Fibroblast of lung (primary cell): ENCODE data around the gene POLR2B. TPM values are rescaled to one million over a fixed set of nuclear protein-coding genes. Genes with fewer than 3 reads are reported as not detected.
A peak's percentile ranks its signal among the peaks of the same experiment; 100 is the strongest.

ENCODE experiments used
- DNase-seq, 2 donors: peaks; one replicate each; pipeline versions ENCODE4 v3.0.0 to v3.0.0-alpha.2; 2010; ENCODE audit warnings: low read depth in 2 of 2
- H2AFZ ChIP-seq: 2 replicates; pipeline ENCODE4 v1.5.1; 2012; ENCODE audit warnings: low read length, control low read depth, inconsistent platforms
- H3K27ac ChIP-seq: 2 replicates; pipeline ENCODE4 v1.5.1; 2011; ENCODE audit warnings: low read length, control low read depth; ENCODE audit not compliant: insufficient read depth
- H3K27me3 ChIP-seq: 2 replicates; pipeline ENCODE4 v1.5.1; 2011; ENCODE audit warnings: mild to moderate bottlenecking, low read length; ENCODE audit not compliant: control insufficient read depth, insufficient read depth
- H3K36me3 ChIP-seq: 2 replicates; pipeline ENCODE4 v1.5.1; 2011; ENCODE audit warnings: low read length; ENCODE audit not compliant: control insufficient read depth, insufficient read depth
- H3K4me1 ChIP-seq: 2 replicates; pipeline ENCODE4 v1.5.1; 2011; ENCODE audit warnings: low read length; ENCODE audit not compliant: control insufficient read depth, insufficient read depth; ENCODE audit errors: extremely low read depth
- H3K4me2 ChIP-seq: 2 replicates; pipeline ENCODE4 v1.5.1; 2011; ENCODE audit warnings: low read length, control low read depth; ENCODE audit not compliant: insufficient read depth; ENCODE audit errors: extremely low read depth
- H3K4me3 ChIP-seq, 4 experiments: fragments of 200-600 bp in 1 of 4; sonication (generic) in 1 of 4; replicated peaks in 1 of 4; 2 replicates each; pipeline ENCODE4 v1.5.1; 2011 to 2016; ENCODE audit warnings: low read length in 4 of 4, low read depth in 3 of 4, mild to moderate bottlenecking in 3 of 4, control low read depth in 2 of 4, inconsistent platforms in 1 of 4, mixed read lengths in 1 of 4; ENCODE audit not compliant: insufficient read depth in 1 of 4; ENCODE audit errors: control extremely low read depth in 1 of 4
- H3K79me2 ChIP-seq: 2 replicates; pipeline ENCODE4 v1.5.1; 2012; ENCODE audit warnings: mild to moderate bottlenecking, low read length, inconsistent platforms; ENCODE audit not compliant: control insufficient read depth, insufficient read depth
- H3K9ac ChIP-seq: 2 replicates; pipeline ENCODE4 v1.5.1; 2011; ENCODE audit warnings: mild to moderate bottlenecking, low read length, control low read depth; ENCODE audit not compliant: insufficient read depth
- H3K9me3 ChIP-seq: 2 replicates; pipeline ENCODE4 v1.5.1; 2012; ENCODE audit warnings: low read depth, low read length; ENCODE audit not compliant: control insufficient read depth, insufficient read depth
- H4K20me1 ChIP-seq: 2 replicates; pipeline ENCODE4 v1.5.1; 2011; ENCODE audit warnings: low read length; ENCODE audit not compliant: control insufficient read depth, insufficient read depth; ENCODE audit errors: extremely low read depth
- EZH2 ChIP-seq: IDR thresholded peaks from 2 replicates; pipeline ENCODE4 v1.5.1; 2012; ENCODE audit warnings: low read length, control low read depth, mild to moderate bottlenecking; ENCODE audit errors: missing control alignments
- polyA plus RNA-seq, 2 donors: library from polyadenylated mRNA; depleted of rRNA in 1 of 2; stranded (reverse) in 1 of 2; unstranded in 1 of 2; fragments of >200 nt; gene quantifications; 2 replicates each; pipeline ENCODE4 v1.2.1, GENCODE V29; 2011 to 2012; ENCODE audit warnings: missing spikeins in 1 of 2
- total RNA-seq: library from RNA; depleted of rRNA; stranded (reverse); fragments of >200 nt; gene quantifications from 2 replicates; pipeline ENCODE4 v1.2.1, GENCODE V29; 2014
- TF ChIP-seq, protein P1 (sequence below), 2 donors: IDR thresholded peaks in 1 of 2; conservative IDR thresholded peaks in 1 of 2; 1 replicate in 1 of 2; 2 replicates in 1 of 2; pipeline ENCODE4 v1.5.1; 2011 to 2012; ENCODE audit warnings: low read length in 2 of 2, control low read depth in 1 of 2, inconsistent platforms in 1 of 2, low read depth in 1 of 2, mild to moderate bottlenecking in 1 of 2

The POLR2B gene
- total and polyA plus RNA-seq, 2 donors (not counting 1 experiment from before 2014, with no cell fraction given): 104 to 105 TPM

DNA sequence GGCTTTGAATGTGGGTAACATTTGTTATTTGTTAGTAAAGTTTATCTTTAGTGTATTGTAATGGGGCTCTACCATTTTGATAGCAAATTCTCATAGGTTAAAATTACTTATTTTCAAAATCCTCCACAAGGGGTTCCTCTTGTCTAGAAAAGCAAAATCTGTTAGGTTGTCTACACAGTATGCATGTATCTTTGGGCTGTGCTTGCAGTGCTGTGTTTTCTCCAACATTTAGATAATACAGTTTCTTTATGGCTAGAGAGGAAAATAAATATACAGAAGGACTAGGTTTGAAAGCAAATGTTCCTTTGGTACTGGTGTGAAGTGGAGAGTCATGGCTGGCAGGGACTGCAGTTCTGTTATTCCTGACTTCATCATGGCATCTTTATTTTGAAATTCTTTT, 40.3 kb downstream of the POLR2B start:
- no peaks in the 10 kb centered on the region for H3K27me3 ChIP-seq
- no peak overlapping the region for H3K4me2 ChIP-seq
- no peaks in the 10 kb centered on the region for H4K20me1 ChIP-seq
- H3K4me1 ChIP-seq: peaks cover 8% of the 10 kb centered on the region
- H3K36me3 ChIP-seq: peaks cover 10% of the 10 kb centered on the region
- no peak overlapping the region for H3K27ac ChIP-seq
- TF ChIP-seq, protein P1, sequence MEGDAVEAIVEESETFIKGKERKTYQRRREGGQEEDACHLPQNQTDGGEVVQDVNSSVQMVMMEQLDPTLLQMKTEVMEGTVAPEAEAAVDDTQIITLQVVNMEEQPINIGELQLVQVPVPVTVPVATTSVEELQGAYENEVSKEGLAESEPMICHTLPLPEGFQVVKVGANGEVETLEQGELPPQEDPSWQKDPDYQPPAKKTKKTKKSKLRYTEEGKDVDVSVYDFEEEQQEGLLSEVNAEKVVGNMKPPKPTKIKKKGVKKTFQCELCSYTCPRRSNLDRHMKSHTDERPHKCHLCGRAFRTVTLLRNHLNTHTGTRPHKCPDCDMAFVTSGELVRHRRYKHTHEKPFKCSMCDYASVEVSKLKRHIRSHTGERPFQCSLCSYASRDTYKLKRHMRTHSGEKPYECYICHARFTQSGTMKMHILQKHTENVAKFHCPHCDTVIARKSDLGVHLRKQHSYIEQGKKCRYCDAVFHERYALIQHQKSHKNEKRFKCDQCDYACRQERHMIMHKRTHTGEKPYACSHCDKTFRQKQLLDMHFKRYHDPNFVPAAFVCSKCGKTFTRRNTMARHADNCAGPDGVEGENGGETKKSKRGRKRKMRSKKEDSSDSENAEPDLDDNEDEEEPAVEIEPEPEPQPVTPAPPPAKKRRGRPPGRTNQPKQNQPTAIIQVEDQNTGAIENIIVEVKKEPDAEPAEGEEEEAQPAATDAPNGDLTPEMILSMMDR (conservative IDR thresholded peaks at IDR 0.05 in 1 of 2, IDR thresholded peaks at IDR 0.05 in 1 of 2; ENCODE audit: low read depth in 1 of 2, low read length in 2 of 2): peak in 1 of 2 donors; percentile 2
- TF ChIP-seq EZH2: no peak
- peak in 1 of 2 donors; percentile 11 for DNase-seq
- no peaks in the 10 kb centered on the region for H3K9me3 ChIP-seq
- H3K9ac ChIP-seq: no peak overlapping the region
- H3K4me3 ChIP-seq: no peak overlapping the region
- no peaks in the 10 kb centered on the region for H3K79me2 ChIP-seq
- H2AFZ ChIP-seq: no peak overlapping the region

DNA sequence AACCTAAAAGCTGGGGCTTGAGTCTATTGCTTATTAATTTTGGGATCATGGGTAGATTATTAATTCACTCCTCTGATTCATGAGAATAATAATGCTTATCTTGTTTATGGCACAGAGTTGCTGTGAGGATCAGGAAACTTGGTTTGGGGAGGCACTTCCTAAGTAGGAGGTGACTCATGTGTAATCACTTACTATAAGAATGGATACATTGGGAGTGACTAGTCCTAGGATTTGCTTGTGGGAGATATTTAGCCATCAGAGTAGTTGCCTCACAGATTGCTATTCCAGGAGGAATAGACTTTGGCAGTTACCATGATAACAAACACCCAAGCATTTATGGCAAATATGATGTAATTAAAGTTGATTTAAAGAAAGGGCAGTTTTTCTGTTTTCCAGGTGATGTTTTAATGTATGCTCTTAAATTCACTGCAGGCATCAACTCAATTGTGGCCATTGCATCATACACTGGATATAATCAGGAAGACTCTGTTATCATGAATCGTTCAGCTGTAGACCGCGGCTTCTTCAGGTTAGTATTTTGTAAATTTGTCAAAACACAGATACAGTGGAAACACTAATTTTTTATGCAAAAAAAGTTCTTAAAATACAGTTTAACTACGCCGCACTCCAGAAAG, 41.9 kb downstream of the POLR2B start:
- Histone ChIP-seq H2AFZ (no peak overlapping the region), H4K20me1 (no peaks in the 10 kb centered on the region), H3K36me3 (peaks cover 10% of the 10 kb centered on the region), H3K27me3 (no peaks in the 10 kb centered on the region), H3K9me3 (no peaks in the 10 kb centered on the region), H3K4me1 (peaks cover 8% of the 10 kb centered on the region), H3K79me2 (no peaks in the 10 kb centered on the region), H3K9ac (no peak overlapping the region), H3K27ac (peak overlapping the region; percentile 7), H3K4me2 (no peak overlapping the region), H3K4me3 (no peak overlapping the region)
- DNase-seq: peak; percentile 72 to 88
- no peak for TF ChIP-seq EZH2
- TF ChIP-seq, protein P1 (conservative IDR thresholded peaks at IDR 0.05 in 1 of 2, IDR thresholded peaks at IDR 0.05 in 1 of 2; ENCODE audit: low read depth in 1 of 2, low read length in 2 of 2): no peak

DNA sequence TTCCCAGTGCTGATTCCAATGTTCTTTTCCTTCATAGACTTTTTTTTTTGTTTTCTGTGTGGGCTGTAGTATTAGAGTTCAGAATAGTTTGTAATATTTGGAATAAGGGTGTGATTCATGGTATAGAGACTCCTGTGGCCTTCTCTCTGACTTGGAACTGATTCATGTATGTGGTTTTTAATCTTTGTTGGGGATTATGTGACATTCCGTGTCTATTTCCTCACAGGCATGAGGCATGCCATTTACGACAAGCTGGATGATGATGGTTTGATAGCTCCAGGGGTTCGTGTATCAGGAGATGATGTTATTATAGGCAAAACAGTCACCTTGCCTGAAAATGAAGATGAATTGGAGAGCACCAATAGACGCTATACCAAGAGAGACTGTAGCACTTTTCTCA, 44.4 kb downstream of the POLR2B start:
- Histone ChIP-seq H3K9ac (no peak overlapping the region), H3K4me3 (no peak overlapping the region), H3K27ac (no peak overlapping the region), H2AFZ (no peak overlapping the region), H3K79me2 (no peaks in the 10 kb centered on the region), H3K36me3 (peaks cover 8% of the 10 kb centered on the region), H3K9me3 (no peaks in the 10 kb centered on the region), H3K4me1 (peaks cover 8% of the 10 kb centered on the region), H3K4me2 (no peak overlapping the region), H4K20me1 (no peaks in the 10 kb centered on the region), H3K27me3 (no peaks in the 10 kb centered on the region)
- TF ChIP-seq, protein P1 (conservative IDR thresholded peaks at IDR 0.05 in 1 of 2, IDR thresholded peaks at IDR 0.05 in 1 of 2; ENCODE audit: low read depth in 1 of 2, low read length in 2 of 2): no peak
- DNase-seq: peak; percentile 65 to 92
